IPS-18c (cell line): ENCODE results near the gene SPIB.

Source experiments
- H3K4me3 ChIP-seq: 2 replicates; pipeline ENCODE4 v1.7.0; 2013; ENCODE audit warnings: low read depth, mild to moderate bottlenecking, low read length, moderate library complexity; ENCODE audit not compliant: insufficient read depth
- H3K9me3 ChIP-seq: one replicate; pipeline ENCODE4 v1.6.1; 2013; ENCODE audit warnings: mild to moderate bottlenecking, low read length, moderate library complexity; ENCODE audit not compliant: control insufficient read depth, insufficient read depth

SPIB gene

GRCh38 chr19:50475736-50476223, 57.0 kb downstream of the SPIB start:
- no peaks in the 10 kb centered on the region for H3K9me3 ChIP-seq
- H3K4me3 ChIP-seq, result peak overlapping the region; percentile 45; the same call in 1 of the 2 replicates

- Histone ChIP-seq H3K9me3 (no peaks in the 10 kb centered on the region), H3K4me3 (peak within 1 kb of the TSS; percentile 85)
Measured at GRCh38 chr19:50476224-50476906, 57.6 kb downstream of the SPIB start, which contains the start of the genes EMC10 and GARIN5A. Gene EMC10 (plus strand): TSS chr19:50476507. CDS start chr19:50476545, 38 bp downstream. Gene GARIN5A (minus strand): TSS chr19:50476848. CDS start chr19:50476388, 460 bp downstream.

- Histone ChIP-seq H3K9me3 (no peaks in the 10 kb centered on the region), H3K4me3 (peak overlapping the region; percentile 85)
Measured at GRCh38 chr19:50476907-50477238, 58.1 kb downstream of the SPIB start.

- H3K4me3 ChIP-seq, result peak overlapping the region; percentile 20; the same call in 1 of the 2 replicates
Measured at GRCh38 chr19:50477751-50478515, 59.2 kb downstream of the SPIB start.

GRCh38 chr19:50478901-50479715, 60.4 kb downstream of the SPIB start:
- no peaks in the 10 kb centered on the region for H3K9me3 ChIP-seq
- no peak overlapping the region for H3K4me3 ChIP-seq

More at GRCh38 chr19:50477751-50478515, 59.2 kb downstream of the SPIB start:
- H3K9me3 ChIP-seq, result no peaks in the 10 kb centered on the region

GRCh38 chr19:50479761-50480251, 61.1 kb downstream of the SPIB start:
- H3K4me3 ChIP-seq, result no peak overlapping the region
- no peaks in the 10 kb centered on the region for H3K9me3 ChIP-seq

GRCh38 chr19:50480281-50481111, 61.8 kb downstream of the SPIB start:
- H3K4me3 ChIP-seq, result no peak overlapping the region
- peaks cover 4% of the 10 kb centered on the region for H3K9me3 ChIP-seq
